A673 (cell line): ENCODE measurements around the gene RNF8. TPM values are rescaled to one million over a fixed set of nuclear protein-coding genes. Genes with fewer than 3 reads are reported as not detected.
A peak's percentile ranks its signal among the peaks of the same experiment; 100 is the strongest.

Experiments used
- BruUV-seq: library from RNA; stranded (reverse); fragments of 400-500 nt; replicated peaks from 2 replicates; lab custom pipeline; 2021; lab: Mats Ljungman, UMichigan
- CTCF ChIA-PET: fragments of 300-600 bp; sonication (Branson Sonifier 250); formaldehyde crosslinking; loops from one replicate; lab custom pipeline; 2022; ENCODE audit warnings: antibody characterized with exemption; lab: Charles Lee
- POLR2A ChIA-PET: fragments of 300-600 bp; sonication (Branson Sonifier 250); formaldehyde crosslinking; loops from one replicate; lab custom pipeline; 2022; ENCODE audit warnings: antibody characterized with exemption; ENCODE audit not compliant: low non-redundant PET; lab: Charles Lee
- DNase-seq: peaks from one replicate; pipeline ENCODE4 v3.0.0-alpha.2; 2015; ENCODE audit warnings: low spot score
- H3K27ac ChIP-seq: fragments of 200-600 bp; sonication (generic); 2 replicates; pipeline ENCODE4 v1.5.1; 2016; ENCODE audit warnings: mixed run types, low read depth, mild to moderate bottlenecking, mixed read lengths, antibody characterized with exemption, low read length; ENCODE audit not compliant: poor library complexity, severe bottlenecking
- H3K27me3 ChIP-seq: fragments of 200-600 bp; sonication (generic); replicated peaks from 2 replicates; pipeline ENCODE4 v1.6.1; 2017; ENCODE audit warnings: mixed run types, low read depth, mild to moderate bottlenecking, mixed read lengths, antibody characterized with exemption, low read length; ENCODE audit not compliant: insufficient read depth, poor library complexity
- H3K36me3 ChIP-seq: fragments of 200-600 bp; sonication (generic); 2 replicates; pipeline ENCODE4 v1.6.1; 2016; ENCODE audit warnings: mixed run types, mild to moderate bottlenecking, mixed read lengths, antibody characterized with exemption, low read length; ENCODE audit not compliant: insufficient read depth, poor library complexity, severe bottlenecking
- H3K4me1 ChIP-seq: fragments of 200-600 bp; sonication (generic); 2 replicates; pipeline ENCODE4 v1.6.1; 2017; ENCODE audit warnings: mixed run types, mild to moderate bottlenecking, mixed read lengths, antibody characterized with exemption, low read length; ENCODE audit not compliant: insufficient read depth, poor library complexity, severe bottlenecking
- H3K4me3 ChIP-seq: fragments of 200-600 bp; sonication (generic); 2 replicates; pipeline ENCODE4 v1.5.1; 2016; ENCODE audit warnings: low read depth, mixed run types, mild to moderate bottlenecking, mixed read lengths, low read length; ENCODE audit not compliant: poor library complexity, severe bottlenecking
- H3K9me3 ChIP-seq: fragments of 200-600 bp; sonication (generic); 2 replicates; pipeline ENCODE4 v1.6.1; 2016; ENCODE audit warnings: mixed run types, low read depth, mild to moderate bottlenecking, mixed read lengths, antibody characterized with exemption, low read length; ENCODE audit not compliant: poor library complexity, severe bottlenecking
- CTCF ChIP-seq: fragments of 300-800, 200-600 bp; sonication (generic); conservative IDR thresholded peaks from 2 replicates; pipeline ENCODE4 v1.5.1; 2017; ENCODE audit warnings: low read depth, mild to moderate bottlenecking, antibody characterized with exemption, low read length, moderate library complexity, mixed read lengths
- EZH2 ChIP-seq: fragments of 200-600 bp; sonication (generic); IDR thresholded peaks from 2 replicates; pipeline ENCODE4 v1.6.1; 2017; ENCODE audit warnings: borderline replicate concordance, low read depth, mild to moderate bottlenecking, mixed read lengths, antibody characterized with exemption, low read length; ENCODE audit not compliant: poor library complexity, severe bottlenecking
- intact Hi-C: fragments of 100-400 bp; cut with micrococcal nuclease; formaldehyde crosslinking; loops from one replicate; pipeline ENCODE4 v1.10.0; 2022; ENCODE audit not compliant: unreplicated experiment
- total RNA-seq: library from RNA; stranded (reverse); gene quantifications from 2 replicates; pipeline ENCODE4 v1.2.3, GENCODE V29; 2021

RNF8 gene
- total RNA-seq, 1 experiment from 2014 or later, result 25.6 TPM

GRCh38 chr6:37426945-37427510 is 73.2 kb downstream of the RNF8 start:
- Histone ChIP-seq H3K4me3 (no peak overlapping the region), H3K27ac (no peak overlapping the region), H3K9me3 (no peaks in the 10 kb centered on the region), H3K36me3 (no peaks in the 10 kb centered on the region), H3K27me3 (no peaks in the 10 kb centered on the region), H3K4me1 (no peaks in the 10 kb centered on the region)
- ChIA-PET CTCF (no interaction called here), POLR2A (no interaction called here)
- TF ChIP-seq CTCF (no peak), EZH2 (no peak)
- DNase-seq, result no peak
- no TSS peak for BruUV-seq
- intact Hi-C loops, result no loop called here

GRCh38 chr6:37429352-37429750 is 75.6 kb downstream of the RNF8 start:
- POLR2A ChIA-PET, result no interaction called here

GRCh38 chr6:37432590-37432915 is 78.8 kb downstream of the RNF8 start:
- intact Hi-C loops, result no loop called here
- ChIA-PET CTCF (no interaction called here), POLR2A (no interaction called here)
- DNase-seq, result no peak
- H3K4me1 ChIP-seq, result no peaks in the 10 kb centered on the region
- H3K27me3 ChIP-seq, result no peaks in the 10 kb centered on the region
- BruUV-seq, result TSS peak; percentile 98
- peak overlapping the region; percentile 71 for H3K27ac ChIP-seq
- no peaks in the 10 kb centered on the region for H3K9me3 ChIP-seq
- peaks cover 5% of the 10 kb centered on the region for H3K36me3 ChIP-seq
- peak overlapping the region; percentile 76 for H3K4me3 ChIP-seq
- TF ChIP-seq EZH2, result no peak
- TF ChIP-seq CTCF, result no peak

More at GRCh38 chr6:37429352-37429750, 75.6 kb downstream of the RNF8 start:
- Histone ChIP-seq H3K27ac (no peak overlapping the region), H3K4me3 (no peak overlapping the region), H3K9me3 (no peaks in the 10 kb centered on the region), H3K36me3 (no peaks in the 10 kb centered on the region), H3K4me1 (no peaks in the 10 kb centered on the region), H3K27me3 (no peaks in the 10 kb centered on the region)
- intact Hi-C loops, result no loop called here
- no peak for TF ChIP-seq CTCF
- no peak for TF ChIP-seq EZH2
- BruUV-seq, result no TSS peak
- DNase-seq, result no peak
- CTCF ChIA-PET, result no interaction called here
